Left ventricle myocardium superior (tissue), 1 donor: ENCODE measurements around the gene DAB1. TPM values are rescaled to one million over a fixed set of nuclear protein-coding genes. Genes with fewer than 3 reads are reported as not detected.
A peak's percentile ranks its signal among the peaks of the same experiment; 100 is the strongest.

Experiments used
- ATAC-seq: fragments of 200-7000 bp; cut with Tn5 transposase; one replicate; pipeline ENCODE4 v1.9.1; 2020; ENCODE audit warnings: mild to moderate bottlenecking, moderate library complexity
- DNase-seq: peaks from one replicate; pipeline ENCODE4 v3.0.0-alpha.2; 2020
- intact Hi-C: fragments of 100-400 bp; cut with micrococcal nuclease; formaldehyde crosslinking; loops from one replicate; pipeline ENCODE4 v1.11.0; 2022
- total RNA-seq: library from RNA; stranded (reverse); fragmentation: NEBNext Ultra II Directional; extraction: Animal tissue kit (Norgen Biotek cat#: 25700); gene quantifications from one replicate; pipeline ENCODE4 v1.2.1, GENCODE V29; 2021
- donor health status: DM: no; HTN: yes; CAD: no; lungs with severe emphysema.

The DAB1 gene
- total RNA-seq, 1 donor from 2014 or later = 2.6 TPM

DNA sequence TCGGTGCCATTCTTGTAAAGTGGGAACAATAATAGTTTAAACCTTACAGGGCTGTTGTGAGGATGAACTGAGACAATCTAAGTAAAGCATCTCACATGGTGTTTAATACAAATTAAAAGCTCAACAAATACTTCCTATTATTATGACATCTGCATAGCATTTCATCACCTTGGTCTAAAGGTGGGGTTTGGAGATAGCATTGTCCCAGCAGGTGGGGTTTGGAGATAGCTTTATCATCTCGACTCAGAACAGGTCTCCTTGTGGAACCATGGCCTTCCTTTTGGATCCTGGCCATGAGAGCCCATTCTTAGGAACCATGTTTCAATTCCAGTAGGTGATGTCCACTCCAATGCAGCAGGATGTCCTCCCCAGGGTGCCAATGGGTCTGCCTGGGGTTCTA, 437.5 kb downstream of the DAB1 start:
- ATAC-seq (no peak), DNase-seq (no peak)
- intact Hi-C loops = no loop called here

DNA sequence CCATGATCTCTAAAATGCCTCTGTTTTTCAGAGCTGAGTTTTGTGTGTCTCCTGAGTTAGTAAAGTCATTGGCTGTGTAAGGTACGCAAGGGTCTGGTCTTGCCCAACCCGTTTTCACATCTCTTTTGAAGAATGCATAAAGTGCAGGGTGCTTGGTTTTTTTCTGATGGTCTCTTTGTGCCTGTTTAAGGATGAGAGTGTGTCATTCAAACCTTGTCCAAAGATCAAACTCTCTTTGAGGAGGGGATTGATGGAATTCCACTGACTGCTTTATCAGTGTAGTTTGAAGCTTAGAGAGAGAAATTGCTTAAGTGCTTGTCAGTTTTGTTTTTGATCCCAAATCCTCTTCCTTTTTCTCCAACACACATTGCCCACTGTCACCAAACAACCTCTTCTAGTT, 438.0 kb downstream of the DAB1 start:
- ATAC-seq (no peak), DNase-seq (no peak)
- intact Hi-C loops = no loop called here

DNA sequence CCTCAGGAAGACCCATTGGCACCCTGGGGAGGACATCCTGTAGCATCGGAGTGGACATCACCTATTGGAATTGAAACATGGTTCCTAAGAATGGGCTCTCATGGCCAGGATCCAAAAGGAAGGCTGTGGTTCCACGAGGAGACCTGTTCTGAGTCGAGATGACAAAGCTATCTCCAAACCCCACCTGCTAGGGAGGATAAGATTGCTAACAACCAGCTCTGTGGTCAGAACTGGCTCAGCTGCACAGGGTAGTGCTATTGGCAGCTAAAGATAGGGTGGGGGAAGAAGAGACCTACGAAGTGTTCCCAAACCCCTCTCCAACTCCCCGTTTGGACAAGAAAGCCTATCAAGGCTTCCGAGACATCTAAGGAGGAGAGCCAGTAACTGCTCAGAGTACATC, 440.4 kb downstream of the DAB1 start:
- ATAC-seq = no peak
- DNase-seq = no peak
- intact Hi-C loops = no loop called here

DNA sequence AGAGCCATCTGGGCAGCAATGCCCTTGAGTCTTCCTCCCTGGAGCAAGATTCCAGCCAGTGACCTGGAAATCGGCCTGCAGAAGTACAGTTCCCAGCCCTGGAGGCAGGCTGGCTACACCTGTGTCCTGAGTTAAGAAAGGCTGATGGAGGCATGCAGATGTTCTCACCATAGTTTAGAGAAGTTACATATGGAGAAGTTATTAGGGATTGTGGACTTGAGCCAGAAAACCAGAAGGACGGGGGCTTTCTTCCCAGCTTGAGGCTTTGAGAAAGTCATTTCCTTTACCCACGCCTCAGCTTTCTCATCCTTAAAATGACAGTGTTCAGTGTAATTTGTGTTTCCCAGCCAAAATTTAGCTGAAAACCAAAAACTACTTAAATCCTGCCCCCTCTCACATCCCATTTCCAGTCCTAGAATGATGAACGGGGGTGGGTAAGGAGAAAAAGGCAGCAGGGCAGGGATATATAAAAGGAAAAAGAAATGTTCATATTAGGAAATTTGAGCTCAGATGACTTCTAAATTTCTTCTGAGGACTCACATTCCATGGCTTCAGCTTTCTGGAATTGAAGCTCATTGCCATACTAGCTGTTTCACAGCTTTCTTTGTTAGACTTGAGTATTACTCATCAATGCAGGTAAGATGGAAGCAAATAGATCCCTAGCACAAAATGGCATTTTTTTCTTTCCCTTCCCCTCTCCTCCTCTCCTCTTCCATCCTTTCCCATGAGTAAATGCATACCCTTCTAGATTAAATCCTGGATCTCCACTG, 443.7 kb downstream of the DAB1 start:
- DNase-seq (no peak), ATAC-seq (no peak)
- intact Hi-C loops = no loop called here

DNA sequence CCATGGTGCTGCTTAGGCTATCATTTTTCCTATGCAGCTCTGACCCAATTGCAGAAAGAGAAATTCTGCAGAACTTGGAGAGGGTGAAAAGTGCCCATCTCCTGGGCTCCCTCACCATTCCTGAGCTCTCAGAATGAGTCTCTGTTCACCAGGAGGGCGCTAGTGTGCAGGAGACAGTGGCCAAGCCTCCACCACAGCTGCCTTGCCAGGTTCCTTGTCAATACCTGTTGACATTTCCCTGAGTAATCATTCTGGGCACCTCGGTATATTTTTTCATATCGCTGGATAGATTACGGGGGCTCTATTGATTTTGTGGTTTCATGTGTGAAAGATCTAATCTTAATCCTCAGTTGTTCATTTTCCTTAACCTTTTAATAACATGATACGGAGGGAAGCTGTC, 445.0 kb downstream of the DAB1 start:
- DNase-seq (no peak), ATAC-seq (no peak)
- intact Hi-C loops = no loop called here

DNA sequence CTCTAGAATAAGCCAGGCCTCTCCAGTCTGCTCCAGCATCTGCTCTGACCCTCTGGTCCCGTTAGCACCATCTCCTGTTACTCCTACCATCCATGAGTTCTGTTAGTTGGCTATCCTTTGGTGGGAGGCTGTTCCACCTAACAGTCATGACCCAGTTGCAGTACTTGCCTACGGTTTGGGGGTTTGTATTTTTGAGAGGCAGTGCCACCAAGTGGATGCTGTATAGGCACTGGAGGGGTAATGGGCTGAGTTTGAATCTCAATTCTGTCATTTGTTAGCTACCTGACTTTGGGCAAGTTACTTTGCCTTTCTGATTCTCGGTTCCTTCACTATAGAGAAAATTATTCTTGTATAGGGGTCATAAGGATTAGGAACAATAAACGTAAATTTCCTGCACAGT, 445.9 kb downstream of the DAB1 start:
- no peak for DNase-seq
- no peak for ATAC-seq
- intact Hi-C loops = no loop called here

DNA sequence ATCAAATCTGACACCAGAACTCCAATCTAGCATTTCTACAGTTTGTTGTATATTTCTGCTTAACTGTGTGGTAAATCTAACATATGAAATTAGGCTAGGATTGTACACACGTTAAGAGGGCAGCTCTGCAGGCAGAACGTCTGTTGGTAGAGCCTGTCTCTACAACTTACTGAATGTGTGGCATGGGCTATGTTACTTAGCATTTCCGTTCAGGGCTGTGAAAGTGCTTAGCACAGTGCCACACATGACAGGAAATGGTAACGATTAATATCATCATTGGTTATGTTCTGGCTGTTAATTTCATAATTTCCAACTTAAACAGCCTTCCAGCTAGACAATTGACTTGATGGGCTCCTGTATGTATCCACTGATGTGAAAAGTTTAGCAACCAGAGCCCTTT, 448.4 kb downstream of the DAB1 start:
- ATAC-seq (no peak), DNase-seq (no peak)
- intact Hi-C loops = no loop called here

DNA sequence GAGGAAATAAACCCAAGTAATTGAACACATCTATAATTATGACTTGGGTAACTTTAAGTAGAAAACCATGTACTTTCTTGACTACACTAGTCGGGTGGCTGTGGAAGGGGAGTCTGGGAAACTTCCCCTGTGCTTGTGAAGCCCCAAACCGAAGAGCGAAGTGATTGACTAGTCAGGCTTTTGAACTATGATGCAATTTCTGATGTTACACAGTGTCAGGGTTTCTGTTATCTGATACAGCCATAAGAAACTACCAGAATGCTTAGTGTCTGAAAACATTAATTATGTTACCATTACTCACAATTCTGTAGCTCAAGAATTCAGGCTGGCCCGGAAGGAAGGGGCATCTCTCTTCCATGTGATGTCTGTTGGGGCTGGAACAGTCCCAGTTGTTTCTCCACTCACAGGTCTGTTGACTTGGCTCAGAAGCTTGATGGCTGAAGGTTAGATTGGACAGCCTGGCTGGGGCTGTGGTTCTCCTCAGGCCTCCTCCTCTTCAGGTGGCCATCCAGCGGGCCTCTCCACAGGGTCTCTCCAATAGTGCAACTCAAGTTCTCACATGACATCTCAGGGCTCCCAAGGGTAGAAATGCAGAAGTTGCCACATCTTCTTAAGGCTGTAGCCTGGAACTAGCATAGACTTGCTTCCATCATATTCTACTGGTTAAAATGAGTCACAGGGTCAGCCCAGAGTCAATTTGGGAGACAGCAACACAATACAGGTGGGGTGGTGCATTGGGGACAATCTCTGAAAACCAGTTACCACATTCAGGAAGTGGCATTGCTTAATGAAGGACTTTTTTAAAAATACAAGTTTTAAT, 449.7 kb downstream of the DAB1 start:
- ATAC-seq (no peak), DNase-seq (no peak)
- intact Hi-C loops = no loop called here

DNA sequence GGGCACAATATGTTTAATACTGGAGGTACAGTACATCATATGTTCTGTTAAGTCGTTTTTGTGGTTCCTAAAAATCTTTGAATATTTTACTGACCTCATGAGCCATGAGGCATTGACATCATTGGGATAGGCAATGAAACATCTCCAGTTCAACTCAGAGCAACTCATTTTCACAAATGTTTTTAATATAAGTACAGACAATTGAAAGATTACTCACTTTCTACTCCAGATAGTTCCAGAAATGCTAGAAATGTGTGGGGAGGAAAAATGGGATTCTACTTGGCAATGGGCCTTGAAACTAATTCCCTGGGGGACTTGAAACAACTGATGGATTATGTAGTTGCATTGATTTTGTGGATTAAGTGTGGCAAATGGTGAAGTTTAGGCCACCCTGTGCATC, 450.9 kb downstream of the DAB1 start:
- no peak for ATAC-seq
- intact Hi-C loops = no loop called here
- no peak for DNase-seq

DNA sequence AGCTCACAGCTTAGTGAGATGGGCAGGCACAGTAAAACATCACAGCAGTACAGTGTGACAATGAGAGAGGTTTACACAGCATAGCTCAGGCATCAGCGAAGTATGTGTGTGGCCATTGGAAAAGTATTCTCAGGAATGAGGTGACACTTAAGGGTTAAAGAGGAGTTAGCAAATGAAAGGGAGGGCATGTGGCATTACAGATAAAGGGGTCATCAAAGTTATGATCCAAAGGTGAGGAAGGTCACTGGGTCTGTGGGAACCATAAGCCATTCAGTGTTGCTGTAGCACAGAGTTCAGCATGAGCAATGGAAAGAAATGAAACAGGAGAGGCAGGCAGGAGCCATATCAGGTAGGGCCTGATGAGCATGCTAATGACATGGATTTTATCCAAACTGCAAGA, 453.6 kb downstream of the DAB1 start:
- ATAC-seq (no peak), DNase-seq (no peak)
- intact Hi-C loops = no loop called here

DNA sequence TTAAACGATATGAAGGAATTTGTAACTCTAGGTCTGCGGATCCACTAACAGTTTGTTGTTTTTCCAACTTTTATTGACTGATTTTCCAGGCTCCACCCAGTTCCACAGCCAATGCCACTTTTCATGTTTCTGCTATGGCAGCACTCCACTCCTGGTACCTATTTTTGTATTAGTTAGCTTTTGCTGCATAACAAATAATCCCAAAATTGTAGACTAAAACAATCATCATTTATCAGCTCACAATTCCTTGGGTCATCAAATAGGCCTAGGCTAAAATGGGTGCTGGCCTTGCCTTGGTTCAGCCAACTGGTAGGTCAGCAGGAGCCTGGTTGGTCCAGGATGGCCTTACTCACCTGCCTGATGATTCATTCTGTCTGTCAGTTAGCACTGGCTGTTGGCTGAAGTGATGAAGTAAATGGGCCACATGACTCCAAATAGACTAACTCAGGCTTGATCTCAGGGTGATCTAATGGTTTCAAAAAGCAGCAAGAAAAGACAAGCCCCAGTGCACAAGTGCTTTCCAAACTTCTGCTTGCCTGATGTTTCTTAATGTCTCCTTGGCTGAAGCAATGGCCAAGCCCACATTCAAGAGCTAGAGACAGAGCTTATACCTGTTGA, 454.9 kb downstream of the DAB1 start:
- DNase-seq (no peak), ATAC-seq (no peak)
- intact Hi-C loops = no loop called here

DNA sequence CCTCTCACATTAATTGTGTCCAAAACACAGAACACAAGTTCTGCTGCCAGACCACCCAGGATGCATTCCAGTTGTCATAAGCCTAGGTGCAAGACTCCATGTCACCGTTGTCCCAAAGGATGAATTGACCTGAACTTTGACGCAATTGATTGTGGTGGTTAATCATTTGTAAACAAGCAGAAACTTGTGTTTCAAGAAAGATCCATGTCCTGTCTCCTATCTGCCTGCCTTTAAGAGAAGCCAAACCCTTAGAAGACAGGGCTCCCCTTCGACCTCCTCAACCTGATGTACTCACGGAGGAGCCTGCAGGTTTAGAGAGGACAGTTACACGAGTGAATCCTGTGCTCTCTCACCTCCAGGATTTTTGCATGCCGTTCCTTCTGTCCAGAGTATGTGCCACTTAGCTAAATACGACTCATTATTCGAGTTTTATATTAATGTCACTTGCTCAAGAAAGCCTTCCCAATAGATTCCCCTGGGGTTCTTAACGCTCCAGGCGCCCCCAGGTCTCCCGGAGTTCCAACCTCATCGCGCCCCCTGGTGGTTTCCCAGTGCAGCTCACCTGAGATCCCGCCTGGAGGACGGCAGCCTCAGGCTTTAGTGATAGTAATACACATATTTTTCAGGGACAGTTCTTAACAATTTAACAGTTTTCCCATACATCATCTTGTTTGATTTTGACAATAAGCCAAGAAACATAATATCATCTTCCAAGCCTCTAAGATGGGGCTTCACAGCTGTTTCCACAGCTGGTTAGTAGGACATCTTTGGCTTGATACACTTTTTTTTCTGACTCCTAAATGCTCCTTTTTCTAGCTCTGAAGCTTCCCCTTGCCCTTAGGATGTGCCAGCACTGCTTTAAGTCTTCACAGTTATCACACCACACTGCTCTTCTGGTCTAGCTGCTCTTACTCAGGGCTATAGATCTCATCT, 455.7 kb downstream of the DAB1 start:
- ATAC-seq = no peak
- intact Hi-C loops = no loop called here
- peak; percentile 35 for DNase-seq

DNA sequence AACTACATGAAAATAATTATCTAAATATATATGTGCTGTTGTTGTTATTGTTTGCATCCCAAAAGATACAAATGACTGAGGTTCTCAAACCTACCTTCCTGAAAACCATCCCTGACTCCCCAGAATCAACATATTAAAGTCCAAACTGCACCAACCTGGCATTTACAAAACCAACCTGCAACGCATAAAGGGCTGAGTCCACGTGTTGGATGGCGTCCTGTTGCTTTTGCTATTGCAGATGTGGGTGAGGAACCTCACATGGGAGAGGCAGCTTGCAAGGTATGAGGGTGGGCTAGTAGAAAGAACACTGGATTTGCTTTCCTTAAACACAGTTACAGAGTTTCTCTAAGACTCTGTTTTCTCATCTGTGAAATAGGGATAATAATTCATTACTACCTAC, 456.5 kb downstream of the DAB1 start:
- intact Hi-C loops = no loop called here
- ATAC-seq = no peak
- no peak for DNase-seq

DNA sequence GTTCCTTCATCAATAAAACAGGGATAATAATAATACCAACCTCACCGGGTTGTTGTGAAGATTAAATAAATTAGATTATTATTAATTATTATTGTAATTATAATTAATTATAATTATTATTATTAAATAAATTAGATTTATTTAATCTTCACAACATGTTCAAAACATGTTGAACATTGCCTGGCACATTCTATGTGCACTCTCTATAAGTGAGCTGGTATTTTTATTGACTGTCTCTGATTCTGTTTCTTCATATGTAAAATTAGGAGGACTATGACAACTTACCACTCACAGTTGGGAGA, 457.2 kb downstream of the DAB1 start:
- no peak for DNase-seq
- intact Hi-C loops = no loop called here
- no peak for ATAC-seq

DNA sequence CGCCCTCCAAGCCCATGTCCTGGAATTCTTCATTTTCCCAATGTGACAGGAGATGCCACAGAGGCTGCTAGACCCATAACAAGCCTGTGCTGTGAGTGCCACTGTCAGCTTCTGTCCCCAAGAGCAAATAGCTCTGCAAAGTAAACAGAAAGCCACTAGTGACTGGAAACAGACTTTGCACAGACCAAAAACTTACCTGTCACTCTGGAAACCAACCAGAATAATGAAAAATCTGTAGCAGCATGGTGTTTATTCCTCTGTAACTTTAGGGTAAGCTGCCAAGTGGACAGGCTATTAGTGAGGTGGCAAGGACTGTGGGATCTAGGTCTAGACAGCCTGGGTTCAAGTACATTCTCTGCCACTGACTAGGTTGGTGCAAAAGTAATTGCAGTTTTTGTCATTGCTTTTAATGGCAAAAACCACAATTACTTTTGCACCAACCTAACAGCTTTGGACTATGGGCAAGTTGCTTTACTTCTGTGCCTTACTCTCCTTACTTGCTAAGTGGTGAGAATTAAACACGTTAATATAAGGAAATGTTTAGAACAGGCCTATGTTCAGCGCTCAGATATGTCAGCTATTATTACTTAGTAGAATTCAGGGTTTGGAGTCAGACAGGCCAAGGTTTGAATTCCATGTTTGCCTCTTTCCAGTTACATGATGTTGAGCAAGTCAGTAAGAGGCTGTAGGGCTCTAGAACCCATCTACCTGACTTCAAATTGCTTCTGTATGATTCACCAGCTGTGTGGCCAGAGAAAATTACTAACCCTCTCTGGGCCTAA, 457.8 kb downstream of the DAB1 start, which contains the start of gene C8B:
Gene C8B, minus strand, starts transcription at position 100 of the 782 bp plus-strand sequence. Its CDS starts 67 bp downstream, at position 33.
- intact Hi-C loops = no loop called here
- DNase-seq (no peak), ATAC-seq (no peak)

DNA sequence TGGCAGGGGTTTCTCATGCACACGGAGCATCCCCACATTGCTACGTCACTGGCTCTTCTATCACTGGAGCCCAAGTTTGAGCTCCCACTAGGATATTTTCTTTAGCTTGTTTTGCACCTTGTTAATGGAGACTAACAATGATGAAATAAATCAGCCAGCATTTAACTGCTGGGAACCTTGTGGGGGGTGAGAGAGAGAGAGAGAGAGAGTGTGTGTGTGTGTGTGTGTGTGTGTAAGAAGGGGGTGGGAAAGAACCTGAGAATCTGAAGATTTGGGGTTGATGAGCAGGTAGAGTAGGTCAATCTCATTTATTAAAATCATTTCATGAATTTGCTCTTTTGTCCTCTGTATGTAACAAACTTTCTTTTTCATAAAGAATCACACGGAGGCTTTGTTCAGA, 458.7 kb downstream of the DAB1 start:
- ATAC-seq (no peak), DNase-seq (no peak)
- intact Hi-C loops = no loop called here

DNA sequence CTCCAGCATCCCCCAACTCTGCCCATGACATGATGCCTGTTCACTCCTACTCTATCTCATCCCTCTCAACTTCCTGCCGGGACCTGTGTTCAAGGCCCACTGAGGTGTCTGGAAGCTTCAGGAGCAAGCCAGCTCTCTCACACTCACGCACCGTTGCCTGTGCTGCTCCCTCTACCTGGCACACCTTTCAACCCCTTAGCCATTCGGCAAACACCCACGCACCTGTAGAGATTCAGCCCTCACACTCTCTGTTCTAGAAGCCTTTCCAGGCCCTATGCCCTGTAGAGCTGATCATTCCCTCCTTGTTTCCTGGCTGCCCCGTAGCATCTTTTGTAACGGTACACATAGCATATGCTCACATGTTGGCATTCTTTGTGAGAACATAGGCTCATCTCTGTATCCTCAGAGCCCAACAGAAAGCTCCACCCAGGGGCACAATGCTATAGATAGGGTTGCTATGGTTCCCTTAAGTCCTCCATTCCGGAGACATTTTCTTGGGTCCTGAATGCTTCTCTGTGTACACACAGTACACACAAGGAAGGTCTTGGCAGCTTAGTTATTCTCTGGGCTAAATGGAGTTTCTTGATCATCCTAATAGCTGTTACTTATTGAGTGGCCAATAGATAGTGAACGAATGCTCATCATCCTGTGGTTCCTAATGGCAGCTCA, 459.4 kb downstream of the DAB1 start:
- DNase-seq (no peak), ATAC-seq (no peak)
- intact Hi-C loops = no loop called here

DNA sequence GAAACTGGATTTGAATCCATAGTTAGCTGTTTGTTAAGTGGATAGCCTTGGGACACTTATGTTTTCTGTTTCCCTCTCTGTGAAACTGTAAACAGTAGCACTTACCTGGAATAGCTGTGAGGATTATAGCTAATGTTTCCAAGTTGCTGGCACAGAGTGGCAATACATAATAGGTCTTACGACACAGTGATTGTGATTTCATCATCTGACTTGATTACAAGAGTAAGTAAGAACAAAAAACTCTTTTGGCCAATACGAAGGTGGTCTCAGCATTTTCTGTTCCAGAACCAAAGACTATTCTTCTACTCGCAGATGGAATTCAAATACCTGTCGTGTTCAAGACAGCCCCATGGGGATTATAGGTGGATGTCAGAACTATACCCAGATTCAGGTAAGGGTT, 460.2 kb downstream of the DAB1 start:
- intact Hi-C loops = no loop called here
- DNase-seq = no peak
- ATAC-seq = no peak
